22Rv1 (cell line): ENCODE results near the gene PEX14.
A peak's percentile ranks its signal among the peaks of the same experiment; 100 is the strongest.

Experiments used
- H3K27ac ChIP-seq: fragments of 450-650 bp; 2 replicates; pipeline ENCODE4 v1.5.1; 2017
- ZFX ChIP-seq: fragments of 450-650 bp; IDR thresholded peaks from 2 replicates; pipeline ENCODE4 v1.6.1; 2017; ENCODE audit warnings: antibody characterized with exemption, borderline replicate concordance
- TF ChIP-seq, protein P1 (sequence below): fragments of 450-650 bp; IDR thresholded peaks from 2 replicates; pipeline ENCODE4 v1.5.1; 2017; ENCODE audit warnings: mild to moderate bottlenecking

PEX14 gene

DNA sequence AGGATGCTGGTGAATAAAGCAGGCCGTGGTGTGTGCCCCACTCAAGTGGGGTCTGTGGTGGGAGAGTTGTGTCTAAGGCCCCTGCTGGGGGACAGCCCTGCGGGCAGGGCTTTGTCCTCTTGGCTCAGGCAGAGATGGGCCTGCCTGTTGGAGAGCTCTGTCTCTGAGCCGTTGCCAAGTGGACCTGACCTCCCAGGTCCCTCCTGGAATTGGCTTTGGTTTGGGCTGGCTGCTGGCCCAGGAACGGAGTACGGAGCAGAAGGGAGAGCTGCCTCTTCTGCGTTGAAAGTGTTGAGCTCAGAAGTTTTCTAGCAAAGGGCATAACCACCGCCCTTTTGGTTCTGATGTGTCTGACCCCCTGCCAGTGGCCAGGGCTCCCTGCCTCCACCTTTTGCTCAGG lies 153.9 kb downstream of the PEX14 start:
- H3K27ac ChIP-seq = peak overlapping the region; percentile 100
- TF ChIP-seq, protein P1, sequence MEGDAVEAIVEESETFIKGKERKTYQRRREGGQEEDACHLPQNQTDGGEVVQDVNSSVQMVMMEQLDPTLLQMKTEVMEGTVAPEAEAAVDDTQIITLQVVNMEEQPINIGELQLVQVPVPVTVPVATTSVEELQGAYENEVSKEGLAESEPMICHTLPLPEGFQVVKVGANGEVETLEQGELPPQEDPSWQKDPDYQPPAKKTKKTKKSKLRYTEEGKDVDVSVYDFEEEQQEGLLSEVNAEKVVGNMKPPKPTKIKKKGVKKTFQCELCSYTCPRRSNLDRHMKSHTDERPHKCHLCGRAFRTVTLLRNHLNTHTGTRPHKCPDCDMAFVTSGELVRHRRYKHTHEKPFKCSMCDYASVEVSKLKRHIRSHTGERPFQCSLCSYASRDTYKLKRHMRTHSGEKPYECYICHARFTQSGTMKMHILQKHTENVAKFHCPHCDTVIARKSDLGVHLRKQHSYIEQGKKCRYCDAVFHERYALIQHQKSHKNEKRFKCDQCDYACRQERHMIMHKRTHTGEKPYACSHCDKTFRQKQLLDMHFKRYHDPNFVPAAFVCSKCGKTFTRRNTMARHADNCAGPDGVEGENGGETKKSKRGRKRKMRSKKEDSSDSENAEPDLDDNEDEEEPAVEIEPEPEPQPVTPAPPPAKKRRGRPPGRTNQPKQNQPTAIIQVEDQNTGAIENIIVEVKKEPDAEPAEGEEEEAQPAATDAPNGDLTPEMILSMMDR = no peak
- no peak for TF ChIP-seq ZFX

DNA sequence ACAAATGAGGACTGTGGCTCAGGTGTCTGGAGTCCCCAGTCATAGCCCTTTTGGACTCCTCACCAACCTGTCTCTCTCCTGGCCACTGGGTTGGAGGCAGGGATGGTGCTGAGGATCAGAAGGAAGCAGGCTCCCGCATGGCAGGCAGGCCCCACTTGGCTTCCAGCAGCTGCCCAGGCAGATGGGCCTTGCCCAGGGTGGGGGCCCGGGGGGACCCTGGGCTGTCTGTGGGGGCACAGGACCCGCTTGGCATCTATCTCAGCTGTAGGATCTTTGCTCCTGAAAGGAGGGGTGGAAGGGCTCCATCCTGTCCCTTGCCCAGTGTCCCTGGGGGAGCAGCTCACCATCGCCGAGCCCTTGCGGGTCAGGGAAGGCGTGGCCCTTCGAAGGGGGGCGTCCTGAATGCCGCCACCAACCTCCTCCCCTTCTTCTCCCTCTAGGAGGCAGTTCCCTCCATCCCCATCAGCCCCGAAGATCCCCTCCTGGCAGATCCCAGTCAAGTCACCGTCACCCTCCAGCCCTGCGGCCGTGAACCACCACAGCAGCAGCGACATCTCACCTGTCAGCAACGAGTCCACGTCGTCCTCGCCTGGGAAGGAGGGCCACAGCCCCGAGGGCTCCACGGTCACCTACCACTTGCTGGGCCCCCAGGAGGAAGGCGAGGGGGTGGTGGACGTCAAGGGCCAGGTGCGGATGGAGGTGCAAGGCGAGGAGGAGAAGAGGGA lies 154.5 kb downstream of the PEX14 start:
- no peak for TF ChIP-seq ZFX
- TF ChIP-seq, protein P1 = no peak
- H3K27ac ChIP-seq = peak overlapping the region; percentile 100

DNA sequence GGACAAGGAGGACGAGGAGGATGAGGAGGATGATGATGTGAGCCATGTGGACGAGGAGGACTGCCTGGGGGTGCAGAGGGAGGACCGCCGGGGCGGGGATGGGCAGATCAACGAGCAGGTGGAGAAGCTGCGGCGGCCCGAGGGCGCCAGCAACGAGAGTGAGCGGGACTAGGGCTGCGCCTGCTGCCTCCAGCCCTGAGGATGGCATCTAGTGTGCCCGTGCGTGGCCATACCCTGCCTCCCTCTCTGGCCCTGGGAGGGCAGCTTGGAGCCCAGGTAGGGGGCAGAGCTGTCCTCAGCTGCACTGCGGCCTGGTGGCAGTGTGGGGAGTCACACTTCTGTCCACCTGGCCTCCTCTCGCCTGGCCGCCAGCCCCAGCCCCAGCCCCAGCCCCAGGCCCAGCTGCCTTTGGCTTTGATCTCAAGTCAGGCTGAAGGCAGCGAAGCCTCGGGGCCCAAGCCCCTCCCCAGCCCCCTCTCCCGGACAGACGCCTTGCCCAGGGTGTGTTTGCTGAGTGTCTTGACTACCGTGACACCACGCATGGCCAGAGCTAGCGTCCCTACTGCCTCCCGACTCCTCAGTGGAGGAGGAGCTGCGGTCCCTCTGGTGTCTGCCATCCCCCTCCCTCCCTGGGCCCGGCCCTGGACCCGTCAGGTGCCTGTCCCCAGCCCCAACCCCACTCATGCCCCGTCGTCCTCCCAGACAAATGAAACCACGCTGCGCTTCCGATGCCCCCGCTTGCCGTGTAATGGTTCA lies 155.2 kb downstream of the PEX14 start:
- H3K27ac ChIP-seq = peak overlapping the region; percentile 100
- TF ChIP-seq, protein P1 = peak; percentile 8; the same call in 1 of the 2 replicates
- TF ChIP-seq ZFX = no peak

DNA sequence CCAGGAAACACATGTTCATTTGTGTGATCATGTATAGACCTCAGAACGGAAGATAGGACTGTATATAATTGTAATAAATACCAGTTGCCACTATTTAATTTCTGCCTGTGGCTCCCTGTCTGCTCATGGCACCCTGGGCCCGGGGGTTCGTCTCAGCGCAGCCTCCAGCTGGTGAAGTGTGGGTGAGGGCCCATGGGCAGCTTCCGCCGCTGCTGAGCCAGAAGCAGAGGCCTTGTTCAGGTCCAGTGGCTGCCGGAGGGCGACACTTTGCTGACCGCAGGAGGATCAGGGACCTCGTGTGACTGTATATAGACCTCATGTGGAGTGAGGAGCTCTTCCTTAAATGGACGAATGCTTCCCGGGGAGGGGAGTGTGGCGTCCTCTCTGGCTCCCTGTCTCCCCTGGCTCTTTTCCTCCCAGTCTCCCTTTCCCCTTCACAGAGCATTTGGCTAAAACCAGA lies 155.9 kb downstream of the PEX14 start:
- no peak for TF ChIP-seq ZFX
- TF ChIP-seq, protein P1 = no peak
- peak overlapping the region; percentile 100 for H3K27ac ChIP-seq

DNA sequence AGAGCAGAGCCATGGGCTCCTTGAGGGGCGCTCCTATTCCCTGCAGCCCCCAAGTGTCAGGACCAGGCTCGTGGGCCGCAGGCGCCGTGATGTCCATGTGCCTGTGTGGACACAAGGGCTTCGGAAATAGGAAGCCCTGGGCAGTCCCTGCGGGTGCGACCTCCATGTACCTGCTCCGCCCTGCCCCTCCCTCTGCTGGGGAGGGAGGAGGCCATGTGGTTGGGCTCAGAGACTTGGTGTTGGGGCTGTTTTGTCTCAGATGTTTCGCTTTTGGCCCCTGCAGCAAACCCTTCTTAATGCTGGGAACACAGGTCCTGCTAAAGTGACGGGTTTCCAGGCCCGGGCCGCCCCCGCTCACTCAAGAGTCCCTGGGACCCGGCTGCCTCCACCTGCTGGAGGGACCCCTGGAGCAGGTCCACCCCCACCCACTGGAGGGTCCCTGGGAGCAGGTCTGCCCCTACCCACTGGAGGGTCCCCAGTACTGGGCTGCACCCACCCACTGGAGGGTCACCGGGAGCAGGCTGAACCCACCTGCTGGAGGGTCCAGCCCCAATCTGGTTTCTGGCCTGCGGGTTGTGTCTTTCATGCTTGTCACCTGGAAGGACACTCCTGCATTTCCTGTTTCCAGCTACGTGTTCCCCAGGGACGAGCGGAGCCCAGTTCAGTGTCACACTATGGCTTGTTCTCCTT lies 156.5 kb downstream of the PEX14 start:
- peak overlapping the region; percentile 100 for H3K27ac ChIP-seq
- TF ChIP-seq ZFX = no peak
- TF ChIP-seq, protein P1 = no peak

DNA sequence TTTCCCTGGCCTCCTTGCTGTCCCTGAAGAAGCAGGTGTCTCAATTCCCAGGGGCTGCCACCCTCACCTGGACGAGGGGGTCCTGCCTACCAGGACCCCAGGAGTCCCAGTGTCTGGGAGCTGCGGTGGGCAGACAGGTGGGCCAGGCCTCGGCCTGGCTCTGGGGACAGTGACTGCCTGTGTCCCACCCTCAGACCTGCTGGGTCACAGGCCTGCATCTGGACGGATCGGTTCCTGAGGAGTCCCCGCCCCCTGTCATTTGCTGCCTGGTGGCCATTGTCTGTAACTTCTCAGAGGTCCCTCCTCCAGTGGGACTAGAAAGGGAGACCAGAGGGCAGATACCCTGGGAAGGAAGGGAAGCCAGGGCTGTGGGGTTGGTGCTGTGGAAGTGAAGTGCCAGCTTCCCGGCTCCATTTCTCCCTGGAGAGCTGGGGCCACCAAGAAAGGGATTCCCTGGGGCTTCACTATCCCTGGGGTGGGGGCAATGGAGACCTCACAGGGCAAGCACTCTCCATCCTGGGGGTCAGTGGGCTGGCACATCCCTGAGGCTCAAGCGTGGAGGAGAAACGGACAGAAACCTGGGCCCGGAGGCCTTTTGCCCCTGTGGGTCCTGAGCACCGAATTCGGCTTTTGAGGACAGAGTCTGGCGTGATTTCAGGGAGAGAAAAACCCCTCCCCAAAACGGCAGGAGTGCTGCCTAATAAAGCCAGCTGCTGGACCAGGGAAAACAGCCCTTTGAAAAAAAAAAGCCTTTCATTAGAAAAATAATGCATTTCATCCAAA lies 157.3 kb downstream of the PEX14 start:
- TF ChIP-seq, protein P1 = no peak
- TF ChIP-seq ZFX = no peak
- peak overlapping the region; percentile 100 for H3K27ac ChIP-seq
